Tibial nerve (tissue), 4 donors: Measurements from ENCODE around the gene MED15.
A peak's percentile ranks its signal among the peaks of the same experiment; 100 is the strongest.

Experiments used
- CTCF ChIP-seq, 5 experiments: fragments of 200-600 bp in 3 of 5; fragments of 450-650 bp in 2 of 5; sonication (generic) in 3 of 5; IDR thresholded peaks; one replicate each; pipeline ENCODE4 v1.5.1; 2016 to 2019; ENCODE audit warnings: antibody characterized with exemption in 5 of 5, mild to moderate bottlenecking in 3 of 5, moderate library complexity in 2 of 5
- EP300 ChIP-seq, 2 donors: sonication (generic); formaldehyde crosslinking; IDR thresholded peaks; one replicate each; pipeline ENCODE4 v1.6.1; 2017; ENCODE audit warnings: antibody characterized with exemption in 2 of 2, mild to moderate bottlenecking in 1 of 2
- POLR2A ChIP-seq, 2 donors: fragments of 450-650 bp; IDR thresholded peaks; one replicate each; pipeline ENCODE4 v1.6.1; 2017; ENCODE audit warnings: antibody characterized with exemption in 2 of 2, mild to moderate bottlenecking in 2 of 2, moderate library complexity in 2 of 2

- TF ChIP-seq CTCF (IDR thresholded peaks at IDR 0.05) (no peak), POLR2A (IDR thresholded peaks at IDR 0.05) (no peak), EP300 (IDR thresholded peaks at IDR 0.05) (peak in 1 of 2 donors; percentile 75)
Measured at GRCh38 chr22:20569059-20570058, 61.9 kb downstream of the MED15 start.
